Measurements from ENCODE around the gene TYW1. TPM values are rescaled to one million over a fixed set of nuclear protein-coding genes. Genes with fewer than 3 reads are reported as not detected.
"Not testable (repeated sequence)": the region's sequence is repeated elsewhere in the genome, so short reads cannot be mapped to it uniquely, and the experiment has no call there.

Gene TYW1
- total RNA-seq, 4 donors from 2014 or later = 6.8 to 24.6 (median 17.5) TPM

DNA sequence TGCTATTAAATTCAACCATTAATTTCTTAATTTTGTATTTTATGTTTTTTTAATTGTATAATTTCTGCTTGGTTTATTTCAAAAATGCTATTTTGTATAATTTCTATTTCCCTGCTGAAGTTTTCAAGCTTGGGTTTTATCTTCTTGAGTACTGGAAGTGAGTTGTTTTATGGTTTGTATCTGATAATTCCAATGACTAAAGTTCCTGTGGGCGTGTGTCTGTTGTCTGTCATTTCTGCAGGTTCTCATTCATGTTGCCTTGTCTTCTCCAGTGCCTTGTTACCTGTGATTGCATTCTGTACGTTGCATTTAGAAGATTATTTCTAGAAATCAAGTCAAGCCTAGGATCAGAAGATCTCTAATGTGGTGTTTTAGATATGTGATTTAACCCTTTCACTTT lies 199.5 kb downstream of the TYW1 start:
- H3K36me3 ChIP-seq = peaks cover 0 to 18% (median 0%) of the 10 kb centered on the region in 3 donors
- H3K27me3 ChIP-seq; H3K9me3 ChIP-seq; DNase-seq; H3K4me1 ChIP-seq; intact Hi-C loops (cut with DNase I); H3K27ac ChIP-seq; H3K4me3 ChIP-seq: not testable (repeated sequence)
- WGBS, 2 donors = 80 to 89% methylated on average over 2 of the region's 2 CpGs

- intact Hi-C loops (cut with DNase I); H3K27ac ChIP-seq; H3K4me1 ChIP-seq; H3K27me3 ChIP-seq; H3K4me3 ChIP-seq; H3K9me3 ChIP-seq; DNase-seq: not testable (repeated sequence)
- H3K36me3 ChIP-seq = peaks cover 0 to 18% (median 0%) of the 10 kb centered on the region in 3 donors
- 98 to 100% methylated on average over 6 to 9 of the region's 9 CpGs for WGBS, 2 donors
These were observed 202.4 kb downstream of the TYW1 start for GRCh38 chr7:67198865-67199526.

GRCh38 chr7:67205772-67206171 lies 209.1 kb downstream of the TYW1 start:
- H3K9me3 ChIP-seq; DNase-seq; H3K27me3 ChIP-seq; H3K27ac ChIP-seq; intact Hi-C loops (cut with DNase I); H3K4me1 ChIP-seq; H3K4me3 ChIP-seq: not testable (repeated sequence)
- 88 to 92% methylated on average over 1 to 2 of the region's 2 CpGs for WGBS, 2 donors
- H3K36me3 ChIP-seq = peaks cover 0 to 23% (median 0%) of the 10 kb centered on the region in 3 donors

- Histone ChIP-seq H3K27me3 (no peaks in the 10 kb centered on the region), H3K27ac (no peak overlapping the region), H3K4me1 (no peaks in the 10 kb centered on the region), H3K4me3 (no peak overlapping the region), H3K9me3 (no peaks in the 10 kb centered on the region), H3K36me3 (peaks cover 0 to 23% (median 0%) of the 10 kb centered on the region in 3 donors)
- intact Hi-C loops (cut with DNase I) = no loop called here
- no peak for DNase-seq
- TF ChIP-seq, protein P1, sequence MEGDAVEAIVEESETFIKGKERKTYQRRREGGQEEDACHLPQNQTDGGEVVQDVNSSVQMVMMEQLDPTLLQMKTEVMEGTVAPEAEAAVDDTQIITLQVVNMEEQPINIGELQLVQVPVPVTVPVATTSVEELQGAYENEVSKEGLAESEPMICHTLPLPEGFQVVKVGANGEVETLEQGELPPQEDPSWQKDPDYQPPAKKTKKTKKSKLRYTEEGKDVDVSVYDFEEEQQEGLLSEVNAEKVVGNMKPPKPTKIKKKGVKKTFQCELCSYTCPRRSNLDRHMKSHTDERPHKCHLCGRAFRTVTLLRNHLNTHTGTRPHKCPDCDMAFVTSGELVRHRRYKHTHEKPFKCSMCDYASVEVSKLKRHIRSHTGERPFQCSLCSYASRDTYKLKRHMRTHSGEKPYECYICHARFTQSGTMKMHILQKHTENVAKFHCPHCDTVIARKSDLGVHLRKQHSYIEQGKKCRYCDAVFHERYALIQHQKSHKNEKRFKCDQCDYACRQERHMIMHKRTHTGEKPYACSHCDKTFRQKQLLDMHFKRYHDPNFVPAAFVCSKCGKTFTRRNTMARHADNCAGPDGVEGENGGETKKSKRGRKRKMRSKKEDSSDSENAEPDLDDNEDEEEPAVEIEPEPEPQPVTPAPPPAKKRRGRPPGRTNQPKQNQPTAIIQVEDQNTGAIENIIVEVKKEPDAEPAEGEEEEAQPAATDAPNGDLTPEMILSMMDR (IDR thresholded peaks at IDR 0.05) = no peak
- TF ChIP-seq POLR2A (IDR thresholded peaks at IDR 0.05) = no peak
- WGBS, 2 donors = 95 to 100% methylated on average over 5 of the region's 5 CpGs
These were observed 209.8 kb downstream of the TYW1 start for GRCh38 chr7:67206452-67206851.

DNA sequence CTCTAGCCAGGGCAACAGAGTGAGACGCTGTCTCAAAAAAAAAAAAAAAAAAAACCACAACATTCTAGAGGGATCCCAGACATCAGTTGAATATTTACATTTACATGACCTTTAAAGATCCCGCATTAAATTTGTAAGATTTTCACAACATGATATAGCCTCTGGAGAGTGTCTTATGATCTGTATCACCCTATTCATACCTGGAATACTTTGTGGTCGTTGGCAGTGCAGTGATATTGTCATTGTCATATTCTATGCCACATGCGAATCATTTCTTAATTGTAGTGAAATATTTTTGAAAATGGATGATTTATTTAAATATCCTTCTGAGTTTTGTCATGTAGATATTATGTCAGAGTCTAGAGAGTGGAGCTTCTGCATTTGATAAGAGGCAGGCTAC lies 212.0 kb downstream of the TYW1 start:
- intact Hi-C loops (cut with DNase I); H3K27ac ChIP-seq; H3K9me3 ChIP-seq; H3K27me3 ChIP-seq; H3K4me1 ChIP-seq; H3K4me3 ChIP-seq; DNase-seq: not testable (repeated sequence)
- peaks cover 0 to 23% (median 0%) of the 10 kb centered on the region in 3 donors for H3K36me3 ChIP-seq
- 82 to 88% methylated on average over 4 of the region's 4 CpGs for WGBS, 2 donors

DNA sequence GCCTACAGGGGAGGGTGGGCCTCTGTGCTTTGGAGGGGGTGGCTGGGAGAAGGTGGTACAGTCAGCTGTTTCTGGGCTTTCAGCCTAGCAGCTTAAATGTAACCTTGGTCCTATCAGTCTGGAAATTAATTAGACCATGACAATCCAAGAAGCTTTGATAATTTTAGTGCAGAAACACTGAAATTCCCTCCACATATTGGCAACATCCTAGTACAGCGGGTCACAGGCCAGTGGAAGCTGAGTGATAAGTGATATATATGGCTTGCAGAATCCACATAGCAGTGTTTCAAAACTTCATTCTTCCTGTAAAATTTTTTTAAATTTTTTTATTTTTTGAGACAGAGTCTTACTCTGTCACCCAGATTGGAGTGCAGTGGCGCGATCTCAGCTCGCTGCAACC lies 212.6 kb downstream of the TYW1 start:
- 98 to 100% methylated on average over 4 of the region's 4 CpGs for WGBS, 2 donors
- DNase-seq = no peak
- H3K4me3 ChIP-seq = no peak overlapping the region
- intact Hi-C loops (cut with DNase I) = no loop called here
- no peak for TF ChIP-seq POLR2A (IDR thresholded peaks at IDR 0.05)
- TF ChIP-seq, protein P1 (IDR thresholded peaks at IDR 0.05) = no peak
- no peaks in the 10 kb centered on the region for H3K4me1 ChIP-seq
- peaks cover 0 to 23% (median 0%) of the 10 kb centered on the region in 3 donors for H3K36me3 ChIP-seq
- no peaks in the 10 kb centered on the region for H3K9me3 ChIP-seq
- H3K27ac ChIP-seq = no peak overlapping the region
- no peaks in the 10 kb centered on the region for H3K27me3 ChIP-seq

- H3K27ac ChIP-seq = no peak overlapping the region
- no peaks in the 10 kb centered on the region for H3K27me3 ChIP-seq
- intact Hi-C loops (cut with DNase I) = no loop called here
- H3K36me3 ChIP-seq = peaks cover 0 to 23% (median 0%) of the 10 kb centered on the region in 3 donors
- WGBS, 2 donors = 92 to 94% methylated on average over 7 of the region's 7 CpGs
- H3K4me3 ChIP-seq = no peak overlapping the region
- H3K9me3 ChIP-seq = no peaks in the 10 kb centered on the region
- no peak for TF ChIP-seq POLR2A (IDR thresholded peaks at IDR 0.05)
- TF ChIP-seq, protein P1 (IDR thresholded peaks at IDR 0.05) = no peak
- no peak for DNase-seq
- H3K4me1 ChIP-seq = no peaks in the 10 kb centered on the region
These were observed 213.9 kb downstream of the TYW1 start for GRCh38 chr7:67210567-67210966.

- H3K4me1 ChIP-seq; intact Hi-C loops (cut with DNase I); H3K27me3 ChIP-seq; H3K4me3 ChIP-seq; DNase-seq; H3K27ac ChIP-seq; H3K9me3 ChIP-seq: not testable (repeated sequence)
- peaks cover 0 to 17% (median 0%) of the 10 kb centered on the region in 3 donors for H3K36me3 ChIP-seq
- 84 to 91% methylated on average over 10 of the region's 10 CpGs for WGBS, 2 donors
These were observed 215.2 kb downstream of the TYW1 start for GRCh38 chr7:67211650-67212330.

GRCh38 chr7:67213038-67213437 lies 216.4 kb downstream of the TYW1 start:
- DNase-seq; H3K4me3 ChIP-seq; intact Hi-C loops (cut with DNase I); H3K36me3 ChIP-seq; H3K9me3 ChIP-seq; H3K27me3 ChIP-seq; H3K4me1 ChIP-seq; H3K27ac ChIP-seq: not testable (repeated sequence)
- 84 to 85% methylated on average over 6 to 7 of the region's 7 CpGs for WGBS, 2 donors

DNA sequence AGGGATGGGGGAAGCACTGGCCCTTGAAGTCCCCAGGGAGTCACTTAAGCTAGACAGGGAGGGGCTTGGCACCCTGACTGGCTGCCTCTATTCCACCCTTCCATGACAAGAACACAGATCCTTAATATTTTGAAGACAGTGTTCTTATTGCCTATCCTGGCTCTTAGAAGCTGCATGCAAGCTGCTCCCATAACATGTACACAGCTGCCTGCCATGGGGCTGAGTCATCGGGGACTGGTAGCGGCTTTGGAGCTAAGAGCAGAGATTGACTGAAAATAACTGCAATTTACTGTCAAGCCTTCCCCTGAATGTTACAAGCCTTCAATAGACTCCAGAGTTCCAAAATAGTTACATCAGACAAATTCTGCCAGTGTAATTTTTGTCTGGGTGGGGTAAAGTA lies 226.9 kb downstream of the TYW1 start:
- H3K4me3 ChIP-seq; intact Hi-C loops (cut with DNase I); H3K27me3 ChIP-seq; H3K27ac ChIP-seq; H3K9me3 ChIP-seq; H3K4me1 ChIP-seq; DNase-seq; H3K36me3 ChIP-seq: not testable (repeated sequence)
- 36 to 67% methylated on average over 2 of the region's 2 CpGs for WGBS, 2 donors
